ENCODE results near the gene IGF2R.
A peak's percentile ranks its signal among the peaks of the same experiment; 100 is the strongest.
"Not testable (repeated sequence)": the region's sequence is repeated elsewhere in the genome, so short reads cannot be mapped to it uniquely, and the experiment has no call there.

IGF2R gene

DNA sequence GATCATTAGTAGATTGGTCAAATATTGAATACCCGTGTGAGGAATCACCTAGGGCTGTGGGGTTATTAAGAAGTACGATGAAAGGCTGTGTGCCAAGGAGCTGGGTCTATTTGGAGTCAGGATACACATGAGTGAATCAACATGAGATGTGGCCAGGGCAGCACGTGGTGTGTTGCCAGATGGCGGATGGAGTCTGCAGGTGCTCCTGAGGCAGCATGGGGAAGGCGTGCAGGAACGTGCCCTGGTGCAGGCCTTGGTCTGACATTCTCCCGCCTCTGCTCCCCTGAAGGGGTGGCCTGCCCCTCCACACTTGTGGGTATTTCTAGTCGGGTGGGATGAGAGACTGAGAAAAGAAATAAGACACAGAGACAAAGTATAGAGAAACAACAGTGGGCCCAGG, 113.7 kb downstream of the IGF2R start:
- Mint-ChIP-seq H3K9me3 (no peaks in the 10 kb centered on the region), H3K27ac (no peak overlapping the region), H3K36me3 (ENCODE audit: low read depth) (peaks cover 85% of the 10 kb centered on the region), H3K4me3 (no peak overlapping the region), H3K4me1 (ENCODE audit: low read depth) (peaks cover 30% of the 10 kb centered on the region), H3K27me3 (no peaks in the 10 kb centered on the region)

DNA sequence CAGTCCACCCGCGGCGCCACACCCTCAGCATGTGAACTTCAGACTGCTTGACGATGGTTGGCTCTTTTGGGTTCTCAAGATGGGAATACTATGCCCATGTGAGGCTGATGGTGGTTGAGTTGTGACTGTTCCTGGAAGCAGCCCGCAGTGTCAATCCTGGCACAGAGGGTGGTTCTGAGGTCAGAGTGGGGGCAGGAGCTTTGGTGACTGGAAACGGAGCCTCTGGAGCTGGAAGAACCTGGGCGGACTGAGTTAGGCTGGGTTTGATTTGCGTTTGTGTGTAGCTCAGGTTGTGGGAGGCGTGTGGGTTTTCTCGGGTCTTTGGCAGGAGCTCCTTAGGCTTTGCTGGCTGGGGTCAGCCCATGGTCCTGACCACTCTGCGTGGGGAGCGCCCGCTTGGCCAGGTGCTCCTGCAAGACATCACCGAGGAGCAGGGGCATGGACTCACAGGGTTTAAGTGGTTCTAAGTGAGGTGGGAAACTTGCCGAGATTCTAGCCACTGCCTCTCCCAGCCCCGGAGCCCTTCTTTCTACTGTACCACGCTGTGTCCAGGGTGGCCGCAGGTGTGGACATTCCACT, 115.4 kb downstream of the IGF2R start:
- Mint-ChIP-seq H3K27ac (no peak overlapping the region), H3K9me3 (no peaks in the 10 kb centered on the region), H3K36me3 (ENCODE audit: low read depth) (peaks cover 84% of the 10 kb centered on the region), H3K27me3 (no peaks in the 10 kb centered on the region), H3K4me1 (ENCODE audit: low read depth) (peaks cover 30% of the 10 kb centered on the region), H3K4me3 (no peak overlapping the region)

DNA sequence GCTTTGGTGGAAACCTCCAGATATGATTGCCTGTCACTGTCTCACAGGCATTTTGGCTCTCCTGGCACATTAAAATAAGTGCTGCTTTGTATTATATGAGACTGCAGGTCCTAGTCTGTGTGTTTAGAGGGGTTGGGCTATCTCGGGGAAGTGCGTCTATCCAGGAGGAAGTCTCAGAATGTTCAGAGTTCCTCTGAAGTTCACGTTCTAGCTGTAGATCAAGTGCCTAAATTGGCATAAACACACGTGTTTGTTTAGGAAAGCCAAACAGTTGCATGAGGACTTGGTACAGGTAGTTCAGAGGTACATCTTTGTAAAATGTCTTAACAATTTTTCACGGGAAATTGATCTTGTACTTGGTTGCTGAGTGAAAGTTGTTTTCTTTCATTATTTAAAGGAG, 116.3 kb downstream of the IGF2R start:
- H3K9me3 Mint-ChIP-seq = no peaks in the 10 kb centered on the region
- no peaks in the 10 kb centered on the region for H3K27me3 Mint-ChIP-seq
- H3K27ac Mint-ChIP-seq = peak overlapping the region; percentile 43
- peaks cover 30% of the 10 kb centered on the region for H3K4me1 Mint-ChIP-seq (ENCODE audit: low read depth)
- peaks cover 84% of the 10 kb centered on the region for H3K36me3 Mint-ChIP-seq (ENCODE audit: low read depth)
- no peak overlapping the region for H3K4me3 Mint-ChIP-seq

DNA sequence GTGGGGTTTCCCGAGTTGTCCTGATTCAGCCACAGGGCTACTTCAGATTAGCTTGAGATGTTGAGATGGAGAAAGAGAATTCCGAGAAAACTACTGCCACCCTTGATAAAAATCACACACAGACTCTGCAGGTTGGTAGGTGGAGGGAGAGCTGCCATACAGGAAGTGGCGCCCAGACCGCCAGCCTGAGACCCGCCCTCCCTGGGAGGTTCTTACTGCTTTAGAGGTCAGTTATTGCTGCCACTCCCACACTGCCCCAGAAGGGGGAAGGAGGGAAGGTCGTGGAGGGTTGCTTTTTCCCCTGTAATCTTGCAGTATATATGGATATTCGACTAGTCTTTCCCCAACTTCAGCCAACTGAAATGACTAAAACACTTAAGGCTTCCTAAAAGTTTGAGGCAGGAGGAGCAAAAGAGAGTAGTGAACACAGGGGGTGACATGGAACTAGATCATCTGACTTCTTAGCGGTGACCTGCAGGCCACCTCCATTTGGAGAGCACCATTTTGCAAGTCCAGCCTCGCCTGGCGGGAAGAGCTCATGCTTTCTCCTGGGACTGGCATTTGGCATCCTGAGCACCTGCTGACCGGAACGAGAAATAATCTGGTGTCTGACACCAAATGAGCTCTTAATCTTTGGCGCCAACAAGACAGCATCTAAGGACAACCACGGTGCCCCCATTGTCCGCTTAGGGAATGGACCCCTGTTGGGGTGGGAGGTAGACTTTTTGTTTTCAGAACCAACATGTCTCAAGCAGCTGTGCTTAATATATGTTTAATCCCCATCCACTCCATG, 117.0 kb downstream of the IGF2R start:
- Mint-ChIP-seq H3K9me3 (no peaks in the 10 kb centered on the region), H3K4me1 (ENCODE audit: low read depth) (peaks cover 30% of the 10 kb centered on the region), H3K36me3 (ENCODE audit: low read depth) (peaks cover 83% of the 10 kb centered on the region), H3K4me3 (no peak overlapping the region), H3K27me3 (no peaks in the 10 kb centered on the region), H3K27ac (peak overlapping the region; percentile 43)

DNA sequence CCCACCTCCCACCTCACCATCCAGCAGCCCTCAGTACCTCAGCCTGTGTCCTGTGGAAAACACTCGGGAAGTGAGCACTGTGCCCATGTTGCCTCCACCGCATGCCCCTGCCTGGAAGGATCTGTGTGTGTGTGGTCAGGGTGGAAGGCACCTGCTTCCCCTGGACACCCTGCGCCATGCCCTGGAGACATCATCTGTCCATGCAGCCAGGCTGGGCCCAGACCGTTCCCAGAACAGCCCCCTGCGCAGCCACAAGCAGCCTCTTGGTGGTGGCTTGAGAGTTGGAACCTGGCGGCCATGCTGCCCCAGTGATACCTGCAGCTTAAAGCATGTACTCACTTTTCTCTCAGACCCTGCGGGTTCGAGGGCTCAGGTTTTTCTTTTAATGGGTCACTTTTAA, 117.9 kb downstream of the IGF2R start:
- Mint-ChIP-seq H3K4me1 (ENCODE audit: low read depth) (peaks cover 30% of the 10 kb centered on the region), H3K27me3 (no peaks in the 10 kb centered on the region), H3K27ac (no peak overlapping the region), H3K4me3 (no peak overlapping the region), H3K36me3 (ENCODE audit: low read depth) (peaks cover 80% of the 10 kb centered on the region), H3K9me3 (no peaks in the 10 kb centered on the region)

DNA sequence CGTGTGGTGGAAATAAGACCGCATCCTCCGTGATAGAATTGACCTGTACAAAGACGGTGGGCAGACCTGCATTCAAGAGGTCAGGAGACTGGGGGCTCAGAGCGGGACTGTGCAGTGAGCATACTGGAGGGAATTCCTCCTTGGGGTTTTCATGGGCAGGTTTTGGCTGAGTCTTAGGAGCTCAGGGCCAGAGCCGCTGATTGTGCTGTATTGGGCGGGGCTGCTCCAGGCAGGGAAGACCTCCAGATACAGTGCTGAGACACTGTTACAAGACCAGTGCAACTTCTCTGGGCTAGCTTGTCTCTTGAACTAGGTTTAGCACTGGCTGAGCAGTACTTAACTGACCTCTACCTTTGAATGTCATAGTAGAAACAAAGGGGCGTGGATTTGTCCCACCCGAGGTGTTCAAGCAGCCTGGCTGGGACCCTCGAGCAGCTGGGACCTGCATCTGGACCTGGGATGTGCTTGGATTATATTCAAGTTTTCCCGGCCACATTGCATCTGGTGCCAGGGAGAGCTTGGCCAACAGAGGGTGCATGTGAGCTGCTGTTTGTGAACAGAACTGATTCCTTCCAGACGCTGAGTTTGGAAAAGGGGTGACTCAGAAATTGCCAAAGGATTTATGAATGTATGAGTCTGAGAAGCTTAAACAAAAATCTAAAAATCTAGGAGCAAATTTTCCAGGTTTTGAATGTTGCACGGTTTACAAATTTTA, 119.3 kb downstream of the IGF2R start:
- Mint-ChIP-seq H3K36me3 (ENCODE audit: low read depth) (peaks cover 80% of the 10 kb centered on the region), H3K4me3 (no peak overlapping the region), H3K9me3 (no peaks in the 10 kb centered on the region), H3K4me1 (ENCODE audit: low read depth) (peaks cover 30% of the 10 kb centered on the region), H3K27ac (peak overlapping the region; percentile 21), H3K27me3 (no peaks in the 10 kb centered on the region)

DNA sequence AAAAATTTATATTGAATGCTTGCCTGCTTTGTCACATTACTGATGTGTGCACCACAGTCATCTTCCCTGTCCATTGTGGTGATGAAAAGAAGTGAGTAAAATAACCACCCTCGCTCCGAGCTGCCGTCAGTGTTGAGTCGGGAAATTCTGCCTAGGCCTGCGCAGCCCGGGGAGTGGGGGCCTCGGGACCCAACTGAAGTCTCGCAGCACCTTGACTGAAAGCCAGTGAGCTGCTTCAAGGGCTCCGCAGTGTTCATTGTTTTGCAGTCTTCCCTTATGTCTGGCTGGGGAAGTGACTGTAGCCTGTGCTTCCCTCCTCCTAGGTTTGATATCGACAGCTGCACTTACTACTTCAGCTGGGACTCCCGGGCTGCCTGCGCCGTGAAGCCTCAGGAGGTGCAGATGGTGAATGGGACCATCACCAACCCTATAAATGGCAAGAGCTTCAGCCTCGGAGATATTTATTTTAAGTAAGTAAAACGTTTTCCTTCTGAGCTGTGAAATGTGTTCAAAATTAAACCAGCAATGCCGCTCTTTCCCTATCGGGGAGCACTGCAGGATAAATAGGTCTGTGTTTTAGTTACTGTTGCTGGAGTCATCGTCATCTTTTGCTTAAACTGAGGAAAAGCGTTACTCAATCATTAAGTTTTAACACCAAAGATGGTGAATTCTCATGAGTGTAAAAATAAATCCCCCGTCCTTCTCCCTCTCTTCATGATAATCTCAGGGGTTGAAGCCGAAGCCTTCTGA, 120.1 kb downstream of the IGF2R start:
- Mint-ChIP-seq H3K4me1 (ENCODE audit: low read depth) (peaks cover 26% of the 10 kb centered on the region), H3K36me3 (ENCODE audit: low read depth) (peaks cover 80% of the 10 kb centered on the region), H3K9me3 (no peaks in the 10 kb centered on the region), H3K27me3 (no peaks in the 10 kb centered on the region), H3K4me3 (no peak overlapping the region), H3K27ac (no peak overlapping the region)

DNA sequence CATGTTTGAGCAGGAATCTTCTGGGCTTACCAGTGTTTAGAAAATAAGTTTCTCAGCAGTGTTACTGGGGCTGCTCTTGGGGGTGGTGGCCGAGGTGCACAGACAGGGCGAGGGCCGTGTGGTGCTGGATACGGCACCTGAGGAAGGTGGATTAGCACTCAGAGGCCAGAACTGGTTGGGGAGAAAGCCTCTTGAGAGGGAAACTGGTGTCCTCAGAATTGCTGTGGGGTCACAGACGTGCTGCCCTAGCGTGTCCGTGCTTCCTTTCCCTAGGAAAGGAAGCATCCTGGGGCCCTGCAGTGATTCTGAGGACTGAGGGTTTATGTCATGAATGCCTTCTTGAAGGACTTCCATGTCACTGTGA, 120.6 kb downstream of the IGF2R start:
- H3K4me3 Mint-ChIP-seq = no peak overlapping the region
- H3K36me3 Mint-ChIP-seq (ENCODE audit: low read depth) = peaks cover 81% of the 10 kb centered on the region
- no peak overlapping the region for H3K27ac Mint-ChIP-seq
- no peaks in the 10 kb centered on the region for H3K27me3 Mint-ChIP-seq
- peaks cover 23% of the 10 kb centered on the region for H3K4me1 Mint-ChIP-seq (ENCODE audit: low read depth)
- no peaks in the 10 kb centered on the region for H3K9me3 Mint-ChIP-seq

DNA sequence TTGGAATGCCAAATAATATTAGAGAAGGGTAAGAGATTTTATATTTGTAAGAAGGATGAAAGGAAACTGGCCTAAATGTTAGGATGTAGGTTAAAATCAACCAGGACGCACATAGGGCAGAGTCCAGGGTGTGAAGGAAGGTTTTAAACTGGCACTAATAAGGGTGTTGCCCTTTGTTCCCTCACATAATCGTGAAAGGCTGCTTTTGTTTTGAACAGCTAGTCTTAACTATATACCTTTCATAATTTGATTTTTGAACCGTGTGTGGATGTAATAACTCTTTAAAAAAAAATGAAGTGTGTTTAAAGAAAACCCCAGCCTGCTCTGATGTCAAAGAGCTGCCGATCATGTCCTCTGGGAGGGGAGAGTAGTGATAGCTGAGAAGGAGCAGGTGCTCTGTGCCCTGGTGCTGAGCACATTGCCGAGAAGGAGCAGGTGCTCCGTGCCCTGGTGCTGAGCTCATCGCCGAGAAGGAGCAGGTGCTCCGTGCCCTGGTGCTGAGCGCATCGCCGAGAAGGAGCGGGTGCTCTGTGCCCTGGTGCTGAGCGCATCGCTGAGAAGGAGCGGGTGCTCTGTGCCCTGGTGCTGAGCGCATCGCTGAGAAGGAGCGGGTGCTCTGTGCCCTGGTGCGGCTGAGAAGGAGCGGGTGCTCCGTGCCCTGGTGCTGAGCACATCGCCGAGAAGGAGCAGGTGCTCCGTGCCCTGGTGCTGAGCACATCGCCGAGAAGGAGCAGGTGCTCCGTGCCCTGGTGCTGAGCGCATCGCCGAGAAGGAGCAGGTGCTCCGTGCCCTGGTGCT, 121.8 kb downstream of the IGF2R start:
- not testable (repeated sequence) for H3K27ac Mint-ChIP-seq, H3K4me3 Mint-ChIP-seq, H3K27me3 Mint-ChIP-seq, H3K9me3 Mint-ChIP-seq
- H3K4me1 Mint-ChIP-seq (ENCODE audit: low read depth) = peaks cover 16% of the 10 kb centered on the region
- H3K36me3 Mint-ChIP-seq (ENCODE audit: low read depth) = peaks cover 82% of the 10 kb centered on the region

DNA sequence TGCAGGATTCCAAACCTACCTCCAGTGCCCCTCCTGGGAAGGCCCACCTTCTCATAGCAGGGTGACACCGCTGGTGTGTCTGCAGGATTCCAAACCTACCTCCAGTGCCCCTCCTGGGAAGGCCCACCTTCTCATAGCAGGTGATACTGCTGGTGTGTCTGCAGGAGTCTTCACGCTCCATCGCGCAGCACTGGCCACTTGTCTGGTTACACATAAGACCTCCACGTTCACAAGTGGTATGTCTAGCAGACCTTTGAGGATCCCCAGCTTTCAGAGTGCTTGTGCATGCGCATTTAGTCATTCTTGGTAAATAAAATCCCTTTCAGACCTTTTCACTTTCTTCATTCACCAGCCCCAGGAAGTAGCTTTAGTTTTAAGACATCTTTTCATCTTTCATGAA, 123.3 kb downstream of the IGF2R start:
- H3K36me3 Mint-ChIP-seq (ENCODE audit: low read depth) = peaks cover 84% of the 10 kb centered on the region
- not testable (repeated sequence) for H3K4me3 Mint-ChIP-seq, H3K27ac Mint-ChIP-seq

DNA sequence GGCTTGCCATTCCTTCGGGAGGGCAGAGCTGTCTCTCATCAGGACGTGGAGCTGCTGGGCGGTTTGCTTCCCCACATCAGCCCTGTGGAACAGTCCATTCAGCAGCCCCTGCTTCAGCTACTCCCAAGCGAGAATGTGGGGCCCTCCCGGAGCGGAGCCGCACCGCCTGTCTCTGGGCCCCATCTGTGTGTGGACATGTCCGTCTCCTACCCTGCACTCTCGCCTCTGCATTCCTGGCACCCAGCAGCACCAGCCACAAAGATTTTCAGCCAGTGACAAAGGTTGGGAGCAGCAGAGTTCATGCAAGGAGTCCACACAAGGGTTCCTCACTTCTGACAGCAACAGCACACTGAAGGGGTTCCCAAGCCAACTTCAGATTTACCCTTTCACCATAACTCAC, 123.7 kb downstream of the IGF2R start:
- Mint-ChIP-seq H3K36me3 (ENCODE audit: low read depth) (peaks cover 85% of the 10 kb centered on the region), H3K4me3 (no peak overlapping the region), H3K27me3 (no peaks in the 10 kb centered on the region), H3K4me1 (ENCODE audit: low read depth) (no peaks in the 10 kb centered on the region), H3K27ac (no peak overlapping the region), H3K9me3 (no peaks in the 10 kb centered on the region)

More for the DNA sequence above, 123.3 kb downstream of the IGF2R start:
- not testable (repeated sequence) for H3K9me3 Mint-ChIP-seq; H3K4me1 Mint-ChIP-seq (ENCODE audit: low read depth); H3K27me3 Mint-ChIP-seq

DNA sequence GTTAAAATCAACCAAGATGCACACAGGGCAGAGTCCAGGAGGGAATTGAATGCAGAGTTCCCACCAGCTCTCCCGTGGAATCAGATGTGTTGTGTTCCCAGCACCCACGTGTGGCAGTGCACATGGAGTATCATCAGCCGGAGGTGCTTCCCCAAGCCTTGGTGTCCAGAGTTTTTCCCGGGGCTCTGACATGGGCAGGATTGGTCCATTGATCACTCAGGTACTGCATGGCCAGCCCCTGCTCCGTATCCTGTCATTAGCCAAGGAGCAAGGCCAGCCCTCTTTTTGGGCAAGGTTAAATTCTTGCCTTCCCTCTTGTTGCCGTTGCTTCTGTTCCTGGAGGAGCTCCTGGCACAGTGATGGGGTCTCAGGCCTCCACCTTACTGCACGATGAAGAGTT, 124.2 kb downstream of the IGF2R start:
- no peak overlapping the region for H3K4me3 Mint-ChIP-seq
- no peaks in the 10 kb centered on the region for H3K27me3 Mint-ChIP-seq
- H3K36me3 Mint-ChIP-seq (ENCODE audit: low read depth) = peaks cover 86% of the 10 kb centered on the region
- no peak overlapping the region for H3K27ac Mint-ChIP-seq
- no peaks in the 10 kb centered on the region for H3K9me3 Mint-ChIP-seq
- H3K4me1 Mint-ChIP-seq (ENCODE audit: low read depth) = no peaks in the 10 kb centered on the region

DNA sequence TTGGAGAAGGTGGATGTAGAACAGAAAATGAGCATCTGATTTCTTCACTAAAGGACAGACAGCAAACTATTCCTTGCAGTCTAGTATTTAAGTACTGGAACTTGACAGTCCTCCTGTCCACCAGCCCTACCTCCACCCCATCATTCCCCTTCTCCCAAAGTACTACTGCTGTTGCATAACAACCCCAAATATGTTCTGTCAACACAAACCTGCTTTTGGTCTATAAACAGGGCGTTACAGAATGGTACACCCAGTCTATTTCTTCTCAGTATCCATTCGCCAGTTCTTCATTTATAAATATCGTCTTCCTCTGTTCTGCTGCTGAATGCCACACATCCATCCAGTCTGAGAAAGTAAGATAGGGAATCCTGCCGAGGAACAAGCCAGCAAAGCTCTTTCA, 125.1 kb downstream of the IGF2R start:
- Mint-ChIP-seq H3K4me1 (ENCODE audit: low read depth) (peaks cover 3% of the 10 kb centered on the region), H3K36me3 (ENCODE audit: low read depth) (peaks cover 87% of the 10 kb centered on the region), H3K27me3 (no peaks in the 10 kb centered on the region), H3K4me3 (no peak overlapping the region), H3K27ac (no peak overlapping the region), H3K9me3 (no peaks in the 10 kb centered on the region)

DNA sequence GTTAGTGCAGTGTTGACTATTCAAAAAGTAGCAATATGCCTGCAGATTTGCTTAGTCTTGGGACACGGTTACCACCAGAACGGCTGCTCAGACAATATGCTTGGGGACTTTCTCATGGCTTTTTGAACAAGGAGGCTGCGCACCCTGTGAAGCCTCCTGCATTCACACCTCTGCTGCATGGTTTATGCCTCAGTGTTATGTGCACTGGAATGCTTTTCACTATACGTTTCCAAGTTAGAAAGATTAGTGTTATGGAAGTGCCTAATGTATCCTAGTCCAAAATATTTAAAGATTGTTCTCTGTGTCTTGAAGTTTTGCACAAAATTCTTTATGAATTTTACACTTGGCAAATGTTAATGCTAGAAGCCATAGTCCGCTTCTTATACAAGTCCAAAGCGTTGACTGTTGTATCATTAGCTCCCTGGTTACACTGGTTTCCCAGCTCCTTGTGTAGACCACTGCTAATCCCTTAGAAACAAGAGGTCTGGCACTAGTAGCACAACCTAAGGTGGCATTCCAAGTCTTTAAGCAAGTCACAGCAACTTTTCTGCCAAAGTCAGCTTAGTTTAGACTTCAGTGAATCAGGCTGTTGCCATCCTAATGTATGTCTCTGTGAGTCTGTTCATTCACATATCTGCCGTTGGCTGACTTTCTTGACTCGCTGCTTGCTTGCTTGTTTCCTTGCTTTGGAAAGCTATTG, 126.4 kb downstream of the IGF2R start:
- no peak overlapping the region for H3K4me3 Mint-ChIP-seq
- H3K36me3 Mint-ChIP-seq (ENCODE audit: low read depth) = peaks cover 83% of the 10 kb centered on the region
- H3K27me3 Mint-ChIP-seq = no peaks in the 10 kb centered on the region
- no peaks in the 10 kb centered on the region for H3K9me3 Mint-ChIP-seq
- H3K27ac Mint-ChIP-seq = no peak overlapping the region
- peaks cover 11% of the 10 kb centered on the region for H3K4me1 Mint-ChIP-seq (ENCODE audit: low read depth)
